SK-N-SH (cell line): ENCODE data around the gene ASIC4. TPM values are rescaled to one million over a fixed set of nuclear protein-coding genes. Genes with fewer than 3 reads are reported as not detected.

ENCODE experiments used
- CTCF ChIA-PET: fragments of 300-600, 350-600 bp; formaldehyde crosslinking; extraction: SDS; loops from one replicate; lab custom pipeline; 2021; lab: Yijun Ruan, JAX
- POLR2A ChIA-PET: fragments of 350-600 bp; sonication (Branson Sonifier 250); formaldehyde crosslinking; extraction: SDS; loops from one replicate; lab custom pipeline; 2020; ENCODE audit warnings: antibody characterized with exemption, inconsistent platforms; lab: Yijun Ruan, JAX
- DNase-seq: peaks from one replicate; pipeline ENCODE4 v3.0.0; 2012
- H2AFZ ChIP-seq: fragments of 200-600 bp; sonication (generic); 2 replicates; pipeline ENCODE4 v1.8.1; 2016; ENCODE audit warnings: antibody characterized with exemption, mild to moderate bottlenecking, low read depth
- H3F3A ChIP-seq: fragments of 200-600 bp; sonication (generic); replicated peaks from 2 replicates; pipeline ENCODE3; 2016; ENCODE audit warnings: antibody characterized with exemption, mild to moderate bottlenecking; ENCODE audit not compliant: insufficient read depth
- H3K27ac ChIP-seq, 2 experiments: fragments of 200-500 bp in 1 of 2; fragments of 200-600 bp in 1 of 2; sonication (Bioruptor generic) in 1 of 2; sonication (generic), shearing (Covaris generic) in 1 of 2; 2 replicates each; pipeline versions ENCODE4 v1.5.1 to v1.6.1; 2014 to 2016; ENCODE audit warnings: low read depth in 2 of 2, inconsistent platforms in 1 of 2, low read length in 1 of 2, mild to moderate bottlenecking in 1 of 2, mixed read lengths in 1 of 2
- H3K27me3 ChIP-seq: fragments of 200-600 bp; sonication (generic), shearing (Covaris generic); 2 replicates; pipeline ENCODE4 v1.6.1; 2016; ENCODE audit warnings: mixed run types; ENCODE audit not compliant: insufficient read depth
- H3K36me3 ChIP-seq, 2 experiments: fragments of 200-500 bp in 1 of 2; fragments of 200-600 bp in 1 of 2; sonication (Bioruptor generic) in 1 of 2; sonication (generic) in 1 of 2; replicated peaks in 1 of 2; 2 replicates each; pipeline versions ENCODE3 to v1.5.1; 2014 to 2016; ENCODE audit warnings: low read length in 1 of 2, mild to moderate bottlenecking in 1 of 2; ENCODE audit not compliant: insufficient read depth in 2 of 2, control insufficient read depth in 1 of 2
- H3K4me1 ChIP-seq, 2 experiments: fragments of 200-500 bp in 1 of 2; fragments of 200-600 bp in 1 of 2; sonication (Bioruptor generic) in 1 of 2; sonication (generic), shearing (Covaris generic) in 1 of 2; 2 replicates each; pipeline versions ENCODE4 v1.5.1 to v1.6.1; 2014 to 2016; ENCODE audit warnings: low read depth in 1 of 2, low read length in 1 of 2, mixed run types in 1 of 2; ENCODE audit not compliant: insufficient read depth in 2 of 2, control insufficient read depth in 1 of 2
- H3K4me2 ChIP-seq: fragments of 200-600 bp; sonication (generic), shearing (Covaris generic); 2 replicates; pipeline ENCODE4 v1.6.1; 2017; ENCODE audit warnings: mixed run types
- H3K4me3 ChIP-seq, 2 experiments: fragments of 200-500 bp in 1 of 2; fragments of 200-600 bp in 1 of 2; sonication (Bioruptor generic) in 1 of 2; sonication (generic), shearing (Covaris generic) in 1 of 2; 2 replicates each; pipeline versions ENCODE4 v1.5.1 to v1.8.1; 2014 to 2016; ENCODE audit warnings: low read depth in 2 of 2, inconsistent platforms in 1 of 2, low read length in 1 of 2, mild to moderate bottlenecking in 1 of 2, mixed read lengths in 1 of 2, moderate library complexity in 1 of 2
- H3K79me2 ChIP-seq: fragments of 200-600 bp; sonication (generic); 2 replicates; pipeline ENCODE4 v1.8.1; 2017; ENCODE audit warnings: mild to moderate bottlenecking; ENCODE audit not compliant: insufficient read depth
- H3K9ac ChIP-seq: fragments of 200-600 bp; sonication (generic); 2 replicates; pipeline ENCODE4 v1.6.1; 2017; ENCODE audit warnings: mixed run types
- H3K9me2 ChIP-seq: fragments of 200-600 bp; sonication (generic); 2 replicates; pipeline ENCODE4 v1.6.1; 2017; ENCODE audit warnings: mixed run types
- H3K9me3 ChIP-seq: fragments of 200-600 bp; sonication (generic); 2 replicates; pipeline ENCODE4 v1.6.1; 2017; ENCODE audit warnings: mixed run types, mild to moderate bottlenecking, moderate library complexity
- H4K20me1 ChIP-seq: fragments of 200-600 bp; sonication (generic); 2 replicates; pipeline ENCODE4 v1.6.1; 2017; ENCODE audit warnings: mild to moderate bottlenecking, mixed run types; ENCODE audit not compliant: insufficient read depth
- FOXJ3 ChIP-seq: sonication (generic); formaldehyde crosslinking; IDR thresholded peaks from 2 replicates; pipeline ENCODE4 v1.5.1; 2020; ENCODE audit warnings: mild to moderate bottlenecking, missing genetic modification reagents
- NRF1 ChIP-seq: IDR thresholded peaks from 2 replicates; pipeline ENCODE4 v1.6.1; 2012; ENCODE audit warnings: low read depth, mild to moderate bottlenecking, low read length
- REST ChIP-seq: IDR thresholded peaks from 2 replicates; pipeline ENCODE4 v1.6.1; 2012; ENCODE audit warnings: mild to moderate bottlenecking, low read depth, low read length, moderate library complexity
- RXRA ChIP-seq: IDR thresholded peaks from 2 replicates; pipeline ENCODE4 v1.4.0; 2012; ENCODE audit warnings: low read depth, mild to moderate bottlenecking, borderline replicate concordance
- SIN3A ChIP-seq: IDR thresholded peaks from 2 replicates; pipeline ENCODE4 v1.6.1; 2012; ENCODE audit warnings: low read depth, mild to moderate bottlenecking, low read length, moderate library complexity, borderline replicate concordance
- SMC3 ChIP-seq: IDR thresholded peaks from 2 replicates; pipeline ENCODE4 v1.6.1; 2012; ENCODE audit warnings: low read depth, low read length, improper control_type of control experiment
- TAF1 ChIP-seq: IDR thresholded peaks from 2 replicates; pipeline ENCODE4 v1.6.1; 2012; ENCODE audit warnings: low read depth, mild to moderate bottlenecking, low read length, moderate library complexity, borderline replicate concordance
- WGBS: methylation state at CpG from one replicate; pipeline ENCODE4 v1.1.6; 2017; ENCODE audit warnings: low lambda C conversion rate; 5-methylcytosine and 5-hydroxymethylcytosine counted together
- polyA plus RNA-seq, 3 experiments: library from polyadenylated mRNA; depleted of rRNA; stranded (reverse); fragments of >200 nt; gene quantifications; 2 replicates each; pipeline ENCODE4 v1.2.3, GENCODE V29; 2012
- TF ChIP-seq, protein P1 (sequence below): IDR thresholded peaks from 2 replicates; pipeline ENCODE4 v1.4.0; 2012; ENCODE audit warnings: low read depth
- TF ChIP-seq, protein P2 (sequence below): fragments of 200-600 bp; sonication (generic); IDR thresholded peaks from 2 replicates; pipeline ENCODE4 v1.6.1; 2017; ENCODE audit warnings: antibody characterized with exemption, mild to moderate bottlenecking, moderate library complexity

ASIC4 gene
- polyA plus RNA-seq, 1 of the 3 experiments (the other 2 are of a cell fraction): 0.05 TPM

DNA sequence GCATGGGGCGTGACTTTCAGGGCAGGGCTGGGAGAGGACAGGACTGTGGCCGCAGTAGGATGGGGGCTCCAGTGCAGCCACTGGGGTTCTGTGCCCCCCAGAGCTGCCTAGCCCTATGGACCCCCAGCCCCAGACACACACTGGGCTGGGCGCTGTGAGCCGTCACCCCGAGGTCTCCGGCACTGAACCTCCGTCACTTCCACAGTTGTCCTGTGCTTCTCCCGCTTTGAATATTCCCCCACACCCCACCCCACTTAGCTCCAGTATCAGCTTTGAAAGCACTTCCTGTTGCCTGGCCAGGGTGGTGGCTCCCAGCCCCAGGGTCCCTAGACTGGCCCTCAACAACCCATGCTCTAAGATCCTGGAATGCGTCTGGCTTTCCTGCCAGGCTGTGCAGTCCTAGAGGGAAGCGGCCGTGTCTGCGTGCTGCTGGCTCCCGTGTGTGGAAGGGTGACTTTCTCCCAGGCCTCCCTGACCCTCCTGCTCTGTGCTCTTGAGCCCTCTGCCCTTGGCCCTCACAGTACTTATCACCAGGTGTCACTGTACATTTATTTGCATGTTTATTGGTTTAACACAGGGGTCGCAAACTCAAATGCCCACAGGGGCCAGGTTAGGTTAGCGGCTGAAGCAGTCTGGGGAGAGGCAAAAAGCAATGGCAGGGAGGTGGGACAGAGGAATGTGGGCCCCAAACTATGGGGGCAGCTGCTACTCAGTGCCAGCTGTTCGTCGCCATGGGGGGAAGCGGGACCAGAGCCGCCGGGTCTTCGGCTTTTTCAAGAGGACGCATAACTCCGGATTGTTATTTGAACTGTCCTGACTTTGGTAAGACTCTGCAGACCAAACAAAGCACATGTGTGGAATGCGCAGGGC lies 47.1 kb downstream of the ASIC4 start:
- no peaks in the 10 kb centered on the region for H3K9me2 ChIP-seq
- no peak overlapping the region for H3K4me3 ChIP-seq
- no peaks in the 10 kb centered on the region for H4K20me1 ChIP-seq
- H3K36me3 ChIP-seq: peaks cover 3 to 14% of the 10 kb centered on the region in 2 experiments
- H3K27me3 ChIP-seq: no peaks in the 10 kb centered on the region
- no peak overlapping the region for H2AFZ ChIP-seq
- ChIA-PET CTCF (interaction anchor here (0.7 to 7.5 kb wide), 25 partner anchors 9 to 262 kb away, joined by 3 to 107 read pairs (median 8); partner anchors contain the start of genes CHPF, INHA, OBSL1 and STK11IP), POLR2A (interaction anchor here (1.1 to 3.6 kb wide), 5 partner anchors 9 to 68 kb away, joined by 3 to 18 read pairs (median 9); partner anchors contain the start of genes OBSL1 and STK11IP)
- no peak overlapping the region for H3K4me2 ChIP-seq
- 90% methylated on average over 21 of the region's 24 CpGs for WGBS
- H3K9me3 ChIP-seq: no peaks in the 10 kb centered on the region
- no peak overlapping the region for H3K9ac ChIP-seq
- no peaks in the 10 kb centered on the region for H3K79me2 ChIP-seq
- TF ChIP-seq RXRA: no peak
- TF ChIP-seq, protein P1, sequence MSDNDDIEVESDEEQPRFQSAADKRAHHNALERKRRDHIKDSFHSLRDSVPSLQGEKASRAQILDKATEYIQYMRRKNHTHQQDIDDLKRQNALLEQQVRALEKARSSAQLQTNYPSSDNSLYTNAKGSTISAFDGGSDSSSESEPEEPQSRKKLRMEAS: no peak
- TF ChIP-seq, protein P2, sequence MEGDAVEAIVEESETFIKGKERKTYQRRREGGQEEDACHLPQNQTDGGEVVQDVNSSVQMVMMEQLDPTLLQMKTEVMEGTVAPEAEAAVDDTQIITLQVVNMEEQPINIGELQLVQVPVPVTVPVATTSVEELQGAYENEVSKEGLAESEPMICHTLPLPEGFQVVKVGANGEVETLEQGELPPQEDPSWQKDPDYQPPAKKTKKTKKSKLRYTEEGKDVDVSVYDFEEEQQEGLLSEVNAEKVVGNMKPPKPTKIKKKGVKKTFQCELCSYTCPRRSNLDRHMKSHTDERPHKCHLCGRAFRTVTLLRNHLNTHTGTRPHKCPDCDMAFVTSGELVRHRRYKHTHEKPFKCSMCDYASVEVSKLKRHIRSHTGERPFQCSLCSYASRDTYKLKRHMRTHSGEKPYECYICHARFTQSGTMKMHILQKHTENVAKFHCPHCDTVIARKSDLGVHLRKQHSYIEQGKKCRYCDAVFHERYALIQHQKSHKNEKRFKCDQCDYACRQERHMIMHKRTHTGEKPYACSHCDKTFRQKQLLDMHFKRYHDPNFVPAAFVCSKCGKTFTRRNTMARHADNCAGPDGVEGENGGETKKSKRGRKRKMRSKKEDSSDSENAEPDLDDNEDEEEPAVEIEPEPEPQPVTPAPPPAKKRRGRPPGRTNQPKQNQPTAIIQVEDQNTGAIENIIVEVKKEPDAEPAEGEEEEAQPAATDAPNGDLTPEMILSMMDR: no peak
- no peak for TF ChIP-seq SIN3A
- TF ChIP-seq SMC3: no peak
- no peak for TF ChIP-seq REST
- no peak for TF ChIP-seq TAF1
- TF ChIP-seq NRF1: no peak
- no peak for TF ChIP-seq FOXJ3 (CRISPR knock-in tag)
- peak; percentile 51 for DNase-seq
- peaks cover 0 to 10% of the 10 kb centered on the region in 2 experiments; a peak in 1 of 4 replicates for H3K4me1 ChIP-seq
- no peak overlapping the region for H3K27ac ChIP-seq
- peaks cover 2% of the 10 kb centered on the region for H3F3A ChIP-seq
